Hepatocyte (in vitro differentiated cells): ENCODE data around the gene INPP5D.

ENCODE experiments used
- EZH2 ChIP-seq: fragments of 200-600 bp; sonication (generic); IDR thresholded peaks from 2 replicates; pipeline ENCODE4 v1.6.1; 2016; ENCODE audit warnings: antibody characterized with exemption, mild to moderate bottlenecking, borderline replicate concordance
- TF ChIP-seq, protein P1 (sequence below): fragments of 200-600 bp; sonication (generic); IDR thresholded peaks from 2 replicates; pipeline ENCODE4 v1.5.1; 2016; ENCODE audit warnings: antibody characterized with exemption, mild to moderate bottlenecking; ENCODE audit not compliant: poor library complexity

- TF ChIP-seq, protein P1, sequence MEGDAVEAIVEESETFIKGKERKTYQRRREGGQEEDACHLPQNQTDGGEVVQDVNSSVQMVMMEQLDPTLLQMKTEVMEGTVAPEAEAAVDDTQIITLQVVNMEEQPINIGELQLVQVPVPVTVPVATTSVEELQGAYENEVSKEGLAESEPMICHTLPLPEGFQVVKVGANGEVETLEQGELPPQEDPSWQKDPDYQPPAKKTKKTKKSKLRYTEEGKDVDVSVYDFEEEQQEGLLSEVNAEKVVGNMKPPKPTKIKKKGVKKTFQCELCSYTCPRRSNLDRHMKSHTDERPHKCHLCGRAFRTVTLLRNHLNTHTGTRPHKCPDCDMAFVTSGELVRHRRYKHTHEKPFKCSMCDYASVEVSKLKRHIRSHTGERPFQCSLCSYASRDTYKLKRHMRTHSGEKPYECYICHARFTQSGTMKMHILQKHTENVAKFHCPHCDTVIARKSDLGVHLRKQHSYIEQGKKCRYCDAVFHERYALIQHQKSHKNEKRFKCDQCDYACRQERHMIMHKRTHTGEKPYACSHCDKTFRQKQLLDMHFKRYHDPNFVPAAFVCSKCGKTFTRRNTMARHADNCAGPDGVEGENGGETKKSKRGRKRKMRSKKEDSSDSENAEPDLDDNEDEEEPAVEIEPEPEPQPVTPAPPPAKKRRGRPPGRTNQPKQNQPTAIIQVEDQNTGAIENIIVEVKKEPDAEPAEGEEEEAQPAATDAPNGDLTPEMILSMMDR = no peak
- TF ChIP-seq EZH2 = no peak
These were observed 57.9 kb downstream of the INPP5D start for GRCh38 chr2:233117811-233118647.
